WERI-Rb-1 (cell line): ENCODE data around the gene PCED1A.

Experiments
- DNase-seq: peaks from one replicate; pipeline ENCODE4 v3.0.0-alpha.2; 2020
- H3K27ac ChIP-seq: fragments of 250-450 bp; sonication (Bioruptor Pico); 2 replicates; pipeline ENCODE4 v1.5.1; 2020; ENCODE audit warnings: mild to moderate bottlenecking, moderate library complexity
- H3K27me3 ChIP-seq: fragments of 250-450 bp; sonication (Bioruptor Pico); 2 replicates; pipeline ENCODE4 v1.5.1; 2021; ENCODE audit warnings: mild to moderate bottlenecking, low read depth, moderate library complexity; ENCODE audit not compliant: insufficient read depth, severe bottlenecking
- H3K36me3 ChIP-seq: fragments of 250-450 bp; sonication (Bioruptor Pico); 2 replicates; pipeline ENCODE4 v1.5.1; 2020; ENCODE audit warnings: mild to moderate bottlenecking, moderate library complexity
- H3K4me3 ChIP-seq: 2 replicates; pipeline ENCODE4 v1.5.1; 2011; ENCODE audit warnings: low read depth, mild to moderate bottlenecking, control low read depth, low read length
- H3K9me3 ChIP-seq: fragments of 250-450 bp; sonication (Bioruptor Pico); 2 replicates; pipeline ENCODE4 v1.5.1; 2021; ENCODE audit warnings: mild to moderate bottlenecking, moderate library complexity; ENCODE audit not compliant: severe bottlenecking
- CTCF ChIP-seq: IDR thresholded peaks from 2 replicates; pipeline ENCODE4 v1.5.1; 2011; ENCODE audit warnings: low read depth, mild to moderate bottlenecking, control low read depth, inconsistent platforms, low read length

Gene PCED1A

DNA sequence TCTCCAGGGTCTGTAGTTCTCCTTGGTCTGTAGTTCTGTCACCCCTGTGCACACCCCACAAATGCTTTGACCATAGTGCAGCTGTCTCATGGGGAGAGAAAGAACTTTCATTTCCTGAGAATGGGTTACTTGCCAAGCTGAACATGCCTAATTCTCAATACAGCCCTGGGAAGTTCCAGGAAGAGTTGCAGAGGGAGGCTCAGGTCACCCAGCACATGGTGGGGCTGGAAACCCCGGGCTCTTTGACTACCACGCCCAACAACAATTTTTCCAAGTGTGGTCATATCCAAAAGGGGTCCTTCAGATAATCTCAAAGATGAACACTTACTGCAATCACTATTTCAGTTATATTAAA lies 30.6 kb upstream of the PCED1A start:
- DNase-seq, result no peak
- no peak for TF ChIP-seq CTCF
- Histone ChIP-seq H3K27me3 (no peaks in the 10 kb centered on the region), H3K27ac (no peak overlapping the region), H3K36me3 (peaks cover 3% of the 10 kb centered on the region; the same call in 1 of the 2 replicates), H3K9me3 (no peaks in the 10 kb centered on the region), H3K4me3 (no peak overlapping the region)

DNA sequence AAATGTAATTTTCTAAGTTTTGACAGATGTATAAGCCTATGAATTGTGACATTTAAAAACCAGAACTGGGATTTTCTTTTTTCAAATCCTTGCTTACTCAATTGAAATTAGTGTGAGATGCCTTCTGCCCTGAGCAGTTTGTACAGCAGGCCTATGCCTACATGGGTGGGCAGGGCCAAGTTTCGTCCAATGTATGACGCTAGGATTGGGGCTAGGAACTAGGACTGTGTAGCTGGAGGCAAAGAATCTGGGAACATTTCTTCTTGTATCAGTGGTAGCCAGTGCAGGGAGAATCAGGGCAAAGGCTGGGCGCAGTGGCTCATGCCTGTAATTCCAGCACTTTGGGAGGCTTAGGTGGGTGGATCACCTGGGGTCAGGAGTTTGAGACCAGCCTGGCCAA lies 28.9 kb upstream of the PCED1A start:
- Histone ChIP-seq H3K4me3 (no peak overlapping the region), H3K27ac (no peak overlapping the region), H3K27me3 (no peaks in the 10 kb centered on the region), H3K36me3 (peaks cover 4% of the 10 kb centered on the region), H3K9me3 (no peaks in the 10 kb centered on the region)
- DNase-seq, result no peak
- TF ChIP-seq CTCF, result no peak

GRCh38 chr20:2867081-2867864 lies 26.8 kb upstream of the PCED1A start:
- no peak for TF ChIP-seq CTCF
- Histone ChIP-seq H3K27ac (no peak overlapping the region), H3K9me3 (no peaks in the 10 kb centered on the region), H3K4me3 (no peak overlapping the region), H3K36me3 (peaks cover 4% of the 10 kb centered on the region), H3K27me3 (no peaks in the 10 kb centered on the region)
- no peak for DNase-seq

GRCh38 chr20:2866236-2866635 lies 25.8 kb upstream of the PCED1A start:
- peaks cover 8% of the 10 kb centered on the region for H3K36me3 ChIP-seq
- no peak for TF ChIP-seq CTCF
- no peak for DNase-seq
- no peak overlapping the region for H3K4me3 ChIP-seq
- H3K9me3 ChIP-seq, result no peaks in the 10 kb centered on the region
- H3K27ac ChIP-seq, result no peak overlapping the region
- H3K27me3 ChIP-seq, result no peaks in the 10 kb centered on the region

GRCh38 chr20:2865630-2866029 lies 25.2 kb upstream of the PCED1A start:
- TF ChIP-seq CTCF, result peak; percentile 62
- Histone ChIP-seq H3K27me3 (no peaks in the 10 kb centered on the region), H3K27ac (no peak overlapping the region), H3K36me3 (peaks cover 8% of the 10 kb centered on the region), H3K9me3 (no peaks in the 10 kb centered on the region), H3K4me3 (no peak overlapping the region)
- peak; percentile 46 for DNase-seq

DNA sequence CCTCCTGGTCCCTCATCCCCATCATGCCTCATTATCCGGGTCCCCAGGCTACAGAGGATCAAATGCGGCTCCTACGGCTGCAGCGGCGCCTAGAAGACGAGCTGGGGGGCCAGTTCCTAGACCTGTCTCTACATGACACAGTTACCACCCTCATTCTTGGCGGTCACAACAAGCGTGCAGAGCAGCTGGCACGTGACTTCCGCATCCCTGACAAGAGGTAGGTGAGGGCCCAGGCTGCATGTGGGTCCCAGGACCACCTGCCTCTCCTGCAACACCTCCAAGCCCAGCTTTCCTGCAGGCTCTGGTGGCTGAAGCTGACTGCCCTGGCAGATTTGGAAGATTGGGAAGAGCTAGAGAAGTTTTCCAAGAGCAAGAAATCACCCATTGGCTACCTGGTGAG lies 24.6 kb upstream of the PCED1A start:
- no peak overlapping the region for H3K4me3 ChIP-seq
- H3K27me3 ChIP-seq, result no peaks in the 10 kb centered on the region
- no peak for TF ChIP-seq CTCF
- no peak for DNase-seq
- no peaks in the 10 kb centered on the region for H3K9me3 ChIP-seq
- H3K27ac ChIP-seq, result no peak overlapping the region
- peaks cover 8% of the 10 kb centered on the region for H3K36me3 ChIP-seq
